SW480 (cell line): Measurements from ENCODE around the gene SLC25A26.
A peak's percentile ranks its signal among the peaks of the same experiment; 100 is the strongest.
"Not testable (repeated sequence)": the region's sequence is repeated elsewhere in the genome, so short reads cannot be mapped to it uniquely, and the experiment has no call there.

Experiments used
- DNase-seq: peaks from one replicate; pipeline ENCODE4 v3.0.0-alpha.2; 2016; ENCODE audit warnings: low spot score

SLC25A26 gene

DNA sequence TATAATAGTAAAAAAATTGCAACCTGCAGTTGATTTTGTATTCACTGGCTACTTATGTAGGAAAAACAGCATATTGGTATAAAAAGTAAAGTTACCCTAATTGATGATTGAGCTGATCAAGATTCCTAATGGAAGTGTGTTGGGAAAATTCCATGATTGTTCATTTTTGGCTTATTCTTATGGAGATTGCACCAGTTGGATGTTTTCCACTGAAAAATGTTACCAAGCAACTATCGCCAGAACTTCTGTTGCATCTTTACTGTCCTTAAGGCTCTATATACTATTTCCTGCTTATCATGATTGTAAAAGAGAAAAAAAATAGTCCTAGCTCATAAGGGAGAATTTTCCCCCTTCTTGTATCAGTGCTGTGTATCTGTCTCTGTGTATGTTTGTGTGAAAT is 48.6 kb downstream of the SLC25A26 start:
- DNase-seq = no peak

GRCh38 chr3:66270288-66270687 is 49.5 kb downstream of the SLC25A26 start:
- DNase-seq = no peak

DNA sequence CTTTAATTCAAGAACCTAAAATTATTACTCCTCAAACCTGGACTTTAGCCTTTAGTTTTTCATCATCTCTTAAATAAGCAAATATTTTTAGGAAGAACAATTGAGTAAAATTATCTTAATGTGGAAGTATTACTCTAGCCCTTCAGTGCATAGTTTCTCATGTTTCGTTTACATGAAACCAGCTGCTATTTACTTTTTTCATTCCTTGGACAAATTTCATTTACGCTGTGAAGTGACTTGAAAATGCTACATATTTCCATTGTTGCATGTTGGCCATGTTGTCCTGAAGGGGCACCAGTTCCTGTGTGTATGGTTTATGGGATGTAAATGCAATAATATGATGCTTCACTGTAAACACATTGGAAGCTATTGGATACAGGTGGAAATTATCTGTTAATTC is 49.9 kb downstream of the SLC25A26 start:
- DNase-seq = no peak

DNA sequence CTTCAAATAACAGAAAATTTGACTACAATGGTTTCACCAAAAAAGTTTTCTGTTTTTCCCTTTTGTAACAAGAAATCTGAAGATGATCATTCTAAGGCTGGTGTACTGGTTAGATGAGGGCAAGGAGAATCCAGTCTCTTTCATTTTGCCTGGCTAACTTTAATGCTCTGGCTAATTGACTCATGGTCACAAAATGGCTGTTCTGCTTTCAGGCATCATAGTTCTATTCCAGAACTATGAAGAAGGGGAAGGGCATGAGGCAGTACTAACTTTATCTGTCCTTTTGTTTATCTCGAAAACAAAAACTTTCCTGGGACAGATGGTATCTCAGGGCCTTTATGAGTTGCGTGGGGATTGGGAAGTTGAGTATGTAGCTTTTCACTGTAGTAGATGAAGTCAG is 50.4 kb downstream of the SLC25A26 start:
- no peak for DNase-seq

DNA sequence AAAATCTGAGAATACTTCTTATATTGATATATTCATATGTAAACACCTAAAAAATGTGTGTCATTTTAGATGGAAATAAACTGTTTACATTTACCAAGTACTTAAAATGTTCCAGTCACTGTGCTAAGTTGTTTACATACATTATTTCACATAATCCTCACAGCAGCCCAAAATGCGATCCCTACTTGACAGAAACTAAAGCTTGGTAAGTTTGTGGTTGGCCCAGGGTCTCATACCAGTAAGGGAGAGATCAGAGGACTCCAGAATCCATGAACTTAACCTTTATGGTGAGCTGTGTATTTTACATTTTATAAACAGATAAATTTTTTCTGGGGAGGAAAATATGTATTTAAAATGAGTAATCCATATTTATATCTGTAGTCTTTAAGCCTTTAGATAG is 51.2 kb downstream of the SLC25A26 start:
- no peak for DNase-seq

- not testable (repeated sequence) for DNase-seq
These were observed 54.0 kb downstream of the SLC25A26 start for GRCh38 chr3:66274837-66275236.

DNA sequence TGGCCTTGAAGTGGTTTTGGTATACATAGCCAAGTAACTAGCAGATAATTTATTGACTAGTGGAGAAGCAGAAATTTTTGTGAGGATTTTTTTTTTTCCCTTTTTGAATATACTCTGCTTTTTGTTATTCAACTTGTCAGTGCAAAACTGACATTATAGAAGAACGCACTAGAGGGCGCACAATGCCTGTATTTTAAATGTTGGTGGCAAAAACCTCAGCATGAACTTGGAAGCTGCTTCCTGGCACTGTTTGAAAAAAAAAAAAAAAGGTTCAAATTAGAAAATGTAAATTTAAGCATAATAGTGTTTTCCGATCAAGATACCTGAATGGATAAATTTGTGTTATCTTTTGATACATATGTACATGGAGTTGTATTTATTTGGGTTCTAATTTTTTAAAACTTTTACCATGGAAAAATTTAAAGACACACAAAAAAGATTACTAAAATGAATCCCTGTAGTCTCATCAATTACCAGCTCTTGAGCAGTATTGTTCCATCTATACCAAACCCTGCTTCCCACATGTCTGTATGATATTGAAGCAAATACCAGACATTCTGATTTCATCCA is 56.0 kb downstream of the SLC25A26 start:
- DNase-seq = peak; percentile 59

- DNase-seq = no peak
These were observed 58.4 kb downstream of the SLC25A26 start for GRCh38 chr3:66279168-66279567.

- no peak for DNase-seq
These were observed 59.5 kb downstream of the SLC25A26 start for GRCh38 chr3:66280304-66280703.

- not testable (repeated sequence) for DNase-seq
These were observed 71.1 kb downstream of the SLC25A26 start for GRCh38 chr3:66291922-66292321.

- no peak for DNase-seq
These were observed 76.6 kb downstream of the SLC25A26 start for GRCh38 chr3:66297260-66297873.

- DNase-seq = no peak
These were observed 77.1 kb downstream of the SLC25A26 start for GRCh38 chr3:66297900-66298299.

DNA sequence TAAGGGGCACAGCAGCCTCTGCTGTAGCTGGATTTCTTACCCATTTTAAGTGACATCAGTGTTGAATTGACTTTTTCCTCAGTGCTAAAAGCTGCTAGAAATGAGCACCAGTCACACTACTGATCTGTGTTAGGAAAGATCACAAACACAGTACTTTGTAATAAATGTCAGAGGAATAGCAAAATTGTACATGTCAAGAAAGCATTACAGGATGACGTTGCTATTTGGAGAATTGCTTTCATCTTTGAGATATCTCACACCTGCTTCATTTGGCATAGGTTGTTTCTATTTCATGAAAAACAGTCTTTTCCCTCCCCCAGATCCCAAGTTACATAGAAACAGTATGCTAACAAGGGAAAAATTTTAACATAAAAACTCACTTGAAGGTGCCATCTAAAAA is 77.8 kb downstream of the SLC25A26 start:
- no peak for DNase-seq

GRCh38 chr3:66299085-66299484 is 78.3 kb downstream of the SLC25A26 start:
- DNase-seq = not testable (repeated sequence)

- no peak for DNase-seq
These were observed 79.1 kb downstream of the SLC25A26 start for GRCh38 chr3:66299891-66300290.

GRCh38 chr3:66302288-66302687 is 81.5 kb downstream of the SLC25A26 start:
- no peak for DNase-seq

- no peak for DNase-seq
These were observed 82.7 kb downstream of the SLC25A26 start for GRCh38 chr3:66303491-66303901.

GRCh38 chr3:66304293-66304692 is 83.5 kb downstream of the SLC25A26 start:
- no peak for DNase-seq

GRCh38 chr3:66306086-66306485 is 85.3 kb downstream of the SLC25A26 start:
- not testable (repeated sequence) for DNase-seq

GRCh38 chr3:66306991-66307390 is 86.2 kb downstream of the SLC25A26 start:
- not testable (repeated sequence) for DNase-seq

- DNase-seq = no peak
These were observed 91.2 kb downstream of the SLC25A26 start for GRCh38 chr3:66312039-66312438.

DNA sequence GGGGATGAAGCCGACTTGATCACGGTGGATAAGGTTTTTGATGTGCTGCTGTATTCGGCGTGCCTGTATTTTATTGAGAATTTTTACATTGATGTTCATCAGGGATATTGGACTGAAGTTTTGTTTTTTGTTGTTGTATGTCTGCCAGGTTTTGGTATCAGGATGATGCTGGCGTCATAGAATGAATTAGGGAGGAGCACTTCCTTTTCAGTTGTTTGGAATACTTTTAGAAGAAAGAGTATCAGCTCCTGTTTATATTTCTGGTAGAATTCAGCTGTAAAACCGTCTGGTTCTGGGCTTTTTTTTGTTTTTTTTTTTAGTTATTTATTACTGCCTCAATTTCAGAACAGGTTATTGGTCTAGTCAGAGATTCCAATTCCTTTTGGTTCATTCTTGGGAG is 93.7 kb downstream of the SLC25A26 start:
- DNase-seq = no peak

DNA sequence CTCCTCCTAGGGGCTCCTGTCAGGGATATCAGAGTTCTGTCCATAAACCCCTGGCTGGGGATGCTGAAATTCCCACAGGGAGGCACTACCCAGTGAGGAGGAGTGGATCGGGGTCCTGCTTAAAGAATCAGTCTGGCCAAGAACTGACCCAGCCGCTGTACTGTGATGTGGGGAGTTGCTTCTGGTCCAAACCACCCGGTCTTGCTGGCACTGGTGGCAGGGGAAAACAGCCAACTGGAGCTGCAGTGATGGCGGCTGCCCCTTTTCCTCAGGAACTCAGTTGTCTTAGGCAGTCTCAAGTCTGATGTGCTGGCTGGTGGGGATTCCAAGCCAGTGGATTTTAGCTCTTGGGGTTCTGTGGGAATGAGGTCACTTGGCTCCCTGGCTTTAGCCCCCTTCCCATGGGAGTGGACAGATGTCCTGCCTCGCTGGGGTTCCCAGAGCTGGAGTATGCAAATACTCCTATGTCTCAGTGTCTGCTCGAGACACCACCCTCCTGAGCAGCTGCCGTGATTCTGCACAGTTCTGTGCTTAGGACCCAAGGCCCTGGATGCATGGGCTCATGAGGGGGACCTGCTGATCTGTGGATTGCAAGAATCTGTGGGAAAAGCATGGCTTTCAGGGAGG is 97.1 kb downstream of the SLC25A26 start:
- no peak for DNase-seq

DNA sequence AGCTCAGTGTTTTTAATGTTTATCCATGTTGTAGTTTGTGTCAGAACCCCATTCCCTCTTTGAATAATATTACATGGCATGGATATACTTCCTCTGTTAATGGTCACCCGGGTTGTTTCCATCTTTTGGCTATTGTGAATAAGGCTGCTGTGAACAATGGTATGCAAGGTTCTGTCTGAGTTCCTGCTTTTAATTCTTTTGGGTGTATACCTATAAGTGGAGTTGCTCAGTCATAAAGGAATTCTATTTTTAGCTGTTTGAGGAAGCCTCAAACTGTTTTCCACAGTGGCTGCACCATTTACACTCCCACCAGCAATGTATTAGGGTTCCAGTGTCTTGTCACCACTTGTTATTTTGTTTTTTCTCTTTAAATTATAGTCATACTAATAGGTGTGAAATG is 99.6 kb downstream of the SLC25A26 start:
- DNase-seq = no peak
